ENCODE results near the gene NUDT17.
A peak's percentile ranks its signal among the peaks of the same experiment; 100 is the strongest.

The NUDT17 gene

DNA sequence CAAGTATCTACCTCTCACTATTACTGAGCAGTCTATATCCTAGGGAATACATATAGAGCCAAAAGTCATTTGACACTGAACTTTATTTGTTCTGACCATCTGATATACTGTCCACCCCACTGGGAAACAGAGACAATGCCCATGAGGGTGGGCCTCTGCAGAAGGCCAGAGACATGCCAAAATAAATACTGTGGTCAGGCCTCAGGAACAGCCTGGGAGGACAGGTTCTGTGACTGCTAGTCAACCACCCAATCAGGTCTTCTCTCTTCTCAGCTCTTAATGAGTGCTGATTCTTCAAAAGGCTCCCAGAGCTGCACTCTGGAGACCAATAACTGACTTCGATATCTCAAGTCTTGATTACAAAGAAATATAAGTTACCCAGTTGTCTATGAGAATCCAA is 45.7 kb downstream of the NUDT17 start:
- no peak for DNase-seq (ENCODE audit: low read depth in 3 of 3)

GRCh38 chr1:145891587-145892485 is 46.4 kb downstream of the NUDT17 start:
- peak; percentile 11 to 55 (median 26) for DNase-seq (ENCODE audit: low read depth in 3 of 3)

- no peak for DNase-seq (ENCODE audit: low read depth in 3 of 3)
Observed at GRCh38 chr1:145892486-145893087, 47.2 kb downstream of the NUDT17 start.

DNA sequence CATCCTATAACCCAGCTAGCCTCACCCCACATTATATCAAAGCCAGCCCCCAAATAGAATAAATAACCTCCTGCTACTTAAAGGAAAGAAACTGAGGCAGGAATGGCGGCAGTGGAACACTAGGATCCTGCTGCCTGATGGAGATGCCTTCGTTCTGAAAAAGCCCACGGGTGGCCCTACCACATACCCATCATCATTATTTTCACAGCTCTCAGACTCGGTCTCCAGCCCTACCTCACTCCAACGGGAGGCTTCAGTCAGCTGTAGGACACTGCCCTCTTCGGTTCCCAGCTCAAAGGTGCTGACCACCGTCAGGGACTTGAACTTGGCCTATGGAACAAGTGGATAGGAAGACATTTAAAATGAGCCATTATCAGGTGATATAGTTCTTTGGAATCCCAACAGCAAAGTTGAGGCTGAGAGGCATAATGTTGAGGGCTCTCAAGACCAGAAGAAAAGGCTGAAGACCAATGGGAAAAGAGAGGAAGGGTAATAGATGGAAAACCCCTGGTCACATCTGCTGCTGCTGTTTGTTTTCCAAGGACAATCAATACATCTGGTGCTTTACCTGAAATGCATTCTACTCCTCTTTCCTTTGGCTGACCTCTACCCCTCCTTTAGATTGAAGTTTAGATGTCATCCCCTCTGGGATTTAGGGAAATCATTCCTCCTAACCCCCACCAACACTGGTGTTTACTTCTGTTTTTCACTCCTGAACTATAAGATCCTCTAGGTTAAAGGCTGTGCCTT is 48.1 kb downstream of the NUDT17 start:
- no peak for DNase-seq (ENCODE audit: low read depth in 3 of 3)

DNA sequence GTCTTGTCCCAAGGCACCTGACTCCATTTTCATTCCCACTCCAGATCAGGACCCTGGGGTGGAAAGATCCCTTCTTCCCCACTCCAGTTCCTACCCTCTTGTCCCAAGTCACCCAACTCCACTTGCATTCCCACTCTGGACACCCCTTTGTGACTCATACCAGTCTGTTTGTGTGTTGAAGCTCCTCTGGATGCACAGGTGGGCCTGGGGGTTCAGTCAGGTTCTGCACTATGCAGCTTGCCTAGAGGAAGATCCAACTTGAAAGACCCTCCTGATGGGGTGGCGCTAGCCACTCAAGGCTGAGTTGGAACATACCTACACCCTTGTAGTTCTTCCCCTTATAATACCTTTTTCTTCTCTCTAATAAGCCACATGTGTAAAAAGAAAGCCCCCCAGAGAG is 50.0 kb downstream of the NUDT17 start:
- DNase-seq (ENCODE audit: low read depth in 3 of 3) = no peak

- DNase-seq (ENCODE audit: low read depth in 3 of 3) = no peak
Observed at GRCh38 chr1:145897969-145898368, 52.5 kb downstream of the NUDT17 start.
